ENCODE measurements around the gene LEO1.

DNA sequence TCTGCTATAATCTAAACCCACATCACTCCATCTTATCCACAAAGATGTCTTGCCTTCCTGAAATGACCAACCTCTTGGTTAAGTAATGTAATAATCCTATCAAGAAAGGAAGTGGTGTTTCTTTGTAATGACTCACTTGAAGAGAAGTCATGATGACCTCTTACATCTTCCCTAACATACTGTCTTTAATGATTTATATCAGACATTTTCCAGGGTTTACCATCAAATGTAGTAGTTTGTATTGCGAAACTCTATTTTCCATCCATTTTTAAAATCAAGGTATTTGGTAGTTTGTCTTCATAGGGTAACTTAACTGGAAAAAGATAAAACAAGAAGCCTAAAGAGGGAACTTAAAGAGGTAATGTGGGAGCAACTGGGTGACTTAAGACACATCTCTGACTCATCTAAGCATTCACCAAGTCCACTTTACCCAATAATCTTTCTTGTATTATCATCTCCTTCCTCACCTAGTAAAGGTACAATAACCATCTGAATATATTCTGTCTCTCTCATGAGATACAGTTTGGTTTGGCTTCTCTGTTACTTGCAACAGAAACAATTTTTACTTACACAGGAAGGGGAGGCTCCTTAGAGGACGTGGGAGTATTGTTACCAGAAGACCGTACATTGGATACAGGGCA is 41.7 kb upstream of the LEO1 start:
- TF ChIP-seq CTCF (IDR thresholded peaks at IDR 0.05) (no peak), POLR2A (IDR thresholded peaks at IDR 0.05) (no peak)
